Activated CD4-positive, alpha-beta T cell treated with anti-CD3 and anti-CD28 coated beads, Interleukin-2, amount 10 ng/mL, durations not matched to agents 7 days and 5 days (primary cell): ENCODE measurements around the gene WDR82. TPM values are rescaled to one million over a fixed set of nuclear protein-coding genes. Genes with fewer than 3 reads are reported as not detected.

Source experiments
- CTCF ChIA-PET: fragments of 350-600 bp; sonication (Branson Sonifier 250); formaldehyde crosslinking; loops from one replicate; lab custom pipeline; 2021; ENCODE audit warnings: antibody characterized with exemption; lab: Charles Lee
- POLR2A ChIA-PET: fragments of 350-600 bp; sonication (Branson Sonifier 250); formaldehyde crosslinking; loops from one replicate; lab custom pipeline; 2021; ENCODE audit warnings: antibody characterized with exemption; lab: Charles Lee
- DNase-seq: peaks from one replicate; pipeline ENCODE4 v3.0.0-alpha.2; 2020
- H3K27ac Mint-ChIP-seq: one replicate; pipeline ENCODE4 v1.8.0; 2021; ENCODE audit warnings: mild to moderate bottlenecking, moderate library complexity, mixed read lengths
- H3K27me3 Mint-ChIP-seq: one replicate; pipeline ENCODE4 v1.8.0; 2021; ENCODE audit warnings: mixed read lengths
- H3K36me3 Mint-ChIP-seq: one replicate; pipeline ENCODE4 v1.8.0; 2021; ENCODE audit warnings: low read depth, mixed read lengths
- H3K4me1 Mint-ChIP-seq: one replicate; pipeline ENCODE4 v1.8.0; 2021; ENCODE audit warnings: mixed read lengths
- H3K4me3 Mint-ChIP-seq: one replicate; pipeline ENCODE4 v1.8.0; 2021; ENCODE audit warnings: mild to moderate bottlenecking, moderate library complexity, mixed read lengths
- H3K9me3 Mint-ChIP-seq: one replicate; pipeline ENCODE4 v1.8.0; 2021; ENCODE audit warnings: mixed read lengths
- total RNA-seq, 2 experiments: library from RNA; stranded (reverse); gene quantifications; one replicate each; pipeline ENCODE4 v1.2.3, GENCODE V29; 2021

Gene WDR82
- total RNA-seq, 2 experiments from 2014 or later = 140 to 143 TPM

GRCh38 chr3:52317208-52318000 lies 39.0 kb upstream of the WDR82 start:
- no peaks in the 10 kb centered on the region for H3K27me3 Mint-ChIP-seq
- CTCF ChIA-PET = interaction anchor here (1.0 to 2.0 kb wide), 4 partner anchors 21 to 98 kb away, joined by 3 to 9 read pairs (median 3); no protein-coding TSS in a partner anchor
- H3K4me3 Mint-ChIP-seq = peak overlapping the region; percentile 39
- DNase-seq = peak; percentile 82
- POLR2A ChIA-PET = interaction anchor here (0.5 kb wide), 1 partner anchor 316 kb away, joined by 8 read pairs; no protein-coding TSS in a partner anchor
- peak overlapping the region; percentile 9 for H3K27ac Mint-ChIP-seq
- H3K4me1 Mint-ChIP-seq = peaks cover 17% of the 10 kb centered on the region
- H3K36me3 Mint-ChIP-seq = no peaks in the 10 kb centered on the region
- H3K9me3 Mint-ChIP-seq = no peaks in the 10 kb centered on the region

- CTCF ChIA-PET = interaction anchor here (1.0 to 1.4 kb wide), 3 partner anchors 21 to 96 kb away, joined by 3 read pairs; no protein-coding TSS in a partner anchor
- H3K36me3 Mint-ChIP-seq = no peaks in the 10 kb centered on the region
- POLR2A ChIA-PET = no interaction called here
- H3K4me1 Mint-ChIP-seq = peaks cover 17% of the 10 kb centered on the region
- no peak within 1 kb of the TSS for H3K27ac Mint-ChIP-seq
- no peak within 1 kb of the TSS for H3K4me3 Mint-ChIP-seq
- no peak for DNase-seq
- H3K27me3 Mint-ChIP-seq = no peaks in the 10 kb centered on the region
- no peaks in the 10 kb centered on the region for H3K9me3 Mint-ChIP-seq
Measured at GRCh38 chr3:52315977-52316764, 37.7 kb upstream of the WDR82 start, which contains the start of gene DNAH1. Gene DNAH1, plus strand, starts transcription at chr3:52316319. Its CDS starts 6,124 bp downstream, at chr3:52322443.

DNA sequence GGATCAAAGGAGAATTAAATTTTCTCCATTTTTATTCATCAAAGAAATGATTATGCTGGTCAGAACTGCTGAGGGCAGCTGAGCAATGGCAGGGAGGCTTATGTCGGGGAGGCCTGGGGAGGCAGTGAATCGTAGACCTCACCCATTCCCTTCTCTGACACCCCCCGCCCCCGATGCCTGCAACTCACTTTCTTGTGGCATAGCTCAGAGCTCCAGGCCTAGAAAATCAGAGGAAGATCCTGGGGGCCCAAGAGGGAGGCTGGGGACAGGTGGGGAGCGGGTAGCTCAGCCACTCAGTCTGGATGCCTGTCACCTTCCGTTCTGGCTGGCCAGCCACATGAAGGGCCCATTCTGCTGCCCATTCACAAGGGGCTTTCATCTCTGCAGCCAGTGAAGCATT lies 36.6 kb upstream of the WDR82 start:
- Mint-ChIP-seq H3K4me3 (no peak overlapping the region), H3K27ac (no peak overlapping the region), H3K27me3 (no peaks in the 10 kb centered on the region), H3K9me3 (no peaks in the 10 kb centered on the region), H3K36me3 (no peaks in the 10 kb centered on the region), H3K4me1 (peaks cover 17% of the 10 kb centered on the region)
- POLR2A ChIA-PET = interaction anchor here (0.5 to 0.6 kb wide), 2 partner anchors 14 to 18 kb away, joined by 3 to 6 read pairs; no protein-coding TSS in a partner anchor
- no peak for DNase-seq
- CTCF ChIA-PET = interaction anchor here (0.6 to 1.3 kb wide), 5 partner anchors 17 to 189 kb away, joined by 3 read pairs; no protein-coding TSS in a partner anchor

GRCh38 chr3:52314489-52314888 lies 36.0 kb upstream of the WDR82 start:
- ChIA-PET POLR2A (no interaction called here), CTCF (interaction anchor here (0.7 to 1.3 kb wide), 3 partner anchors 16 to 25 kb away, joined by 3 read pairs; no protein-coding TSS in a partner anchor)
- H3K36me3 Mint-ChIP-seq = no peaks in the 10 kb centered on the region
- no peak overlapping the region for H3K27ac Mint-ChIP-seq
- H3K27me3 Mint-ChIP-seq = no peaks in the 10 kb centered on the region
- DNase-seq = no peak
- H3K9me3 Mint-ChIP-seq = no peaks in the 10 kb centered on the region
- peaks cover 19% of the 10 kb centered on the region for H3K4me1 Mint-ChIP-seq
- no peak overlapping the region for H3K4me3 Mint-ChIP-seq

DNA sequence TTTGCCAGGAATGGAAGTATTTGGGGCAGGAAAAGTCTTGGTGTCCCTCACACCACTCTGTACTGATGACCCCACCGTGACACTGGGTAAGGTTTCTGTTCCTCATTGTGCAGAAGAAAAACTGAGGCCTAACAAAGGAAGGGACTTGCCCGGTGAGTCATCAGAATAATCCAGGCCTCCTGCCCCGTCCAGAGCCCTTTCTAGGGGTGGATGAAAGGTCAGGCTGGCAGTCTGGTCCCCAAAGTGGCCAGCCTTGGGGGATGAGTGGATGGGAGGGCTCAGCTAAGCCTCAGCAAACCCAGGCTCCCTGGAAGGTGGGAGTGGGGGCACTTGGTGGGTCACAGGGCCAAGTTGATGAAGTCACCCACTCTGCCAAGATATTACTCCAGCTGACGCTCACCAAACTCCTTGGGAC lies 35.3 kb upstream of the WDR82 start:
- Mint-ChIP-seq H3K36me3 (no peaks in the 10 kb centered on the region), H3K27me3 (no peaks in the 10 kb centered on the region), H3K27ac (no peak overlapping the region), H3K9me3 (no peaks in the 10 kb centered on the region), H3K4me3 (no peak overlapping the region), H3K4me1 (peaks cover 19% of the 10 kb centered on the region)
- POLR2A ChIA-PET = no interaction called here
- no peak for DNase-seq
- CTCF ChIA-PET = interaction anchor here (0.9 to 1.3 kb wide), 3 partner anchors 14 to 26 kb away, joined by 3 read pairs; no protein-coding TSS in a partner anchor

GRCh38 chr3:52313188-52313773 lies 34.8 kb upstream of the WDR82 start:
- peaks cover 17% of the 10 kb centered on the region for H3K4me1 Mint-ChIP-seq

GRCh38 chr3:52311576-52312119 lies 33.2 kb upstream of the WDR82 start:
- POLR2A ChIA-PET = no interaction called here
- Mint-ChIP-seq H3K27me3 (no peaks in the 10 kb centered on the region), H3K4me3 (no peak overlapping the region), H3K4me1 (peaks cover 12% of the 10 kb centered on the region), H3K27ac (no peak overlapping the region), H3K36me3 (no peaks in the 10 kb centered on the region), H3K9me3 (no peaks in the 10 kb centered on the region)
- no peak for DNase-seq
- CTCF ChIA-PET = interaction anchor here (0.6 kb wide), 1 partner anchor 18 kb away, joined by 4 read pairs; no protein-coding TSS in a partner anchor

More at GRCh38 chr3:52313188-52313773, 34.8 kb upstream of the WDR82 start:
- Mint-ChIP-seq H3K4me3 (no peak overlapping the region), H3K36me3 (no peaks in the 10 kb centered on the region), H3K27ac (no peak overlapping the region), H3K27me3 (no peaks in the 10 kb centered on the region), H3K9me3 (no peaks in the 10 kb centered on the region)
- POLR2A ChIA-PET = no interaction called here
- CTCF ChIA-PET = interaction anchor here (0.9 to 1.3 kb wide), 2 partner anchors 14 to 26 kb away, joined by 3 read pairs; no protein-coding TSS in a partner anchor
- DNase-seq = no peak

GRCh38 chr3:52310861-52311575 lies 32.6 kb upstream of the WDR82 start:
- CTCF ChIA-PET = no interaction called here
- no peak for DNase-seq

GRCh38 chr3:52308308-52308707 lies 29.9 kb upstream of the WDR82 start:
- Mint-ChIP-seq H3K27ac (no peak overlapping the region), H3K36me3 (no peaks in the 10 kb centered on the region), H3K27me3 (no peaks in the 10 kb centered on the region), H3K4me1 (peaks cover 10% of the 10 kb centered on the region), H3K9me3 (no peaks in the 10 kb centered on the region), H3K4me3 (no peak overlapping the region)
- no peak for DNase-seq
- ChIA-PET POLR2A (no interaction called here), CTCF (interaction anchor here (1.3 kb wide), 1 partner anchor 18 kb away, joined by 3 read pairs; no protein-coding TSS in a partner anchor)

More at GRCh38 chr3:52310861-52311575, 32.6 kb upstream of the WDR82 start:
- POLR2A ChIA-PET = no interaction called here
- no peaks in the 10 kb centered on the region for H3K27me3 Mint-ChIP-seq
- no peaks in the 10 kb centered on the region for H3K9me3 Mint-ChIP-seq
- H3K27ac Mint-ChIP-seq = no peak overlapping the region
- no peak overlapping the region for H3K4me3 Mint-ChIP-seq
- peaks cover 10% of the 10 kb centered on the region for H3K4me1 Mint-ChIP-seq
- H3K36me3 Mint-ChIP-seq = no peaks in the 10 kb centered on the region

- no peak overlapping the region for H3K4me3 Mint-ChIP-seq
- CTCF ChIA-PET = interaction anchor here (1.3 kb wide), 2 partner anchors 15 to 16 kb away, joined by 3 read pairs; no protein-coding TSS in a partner anchor
- no peaks in the 10 kb centered on the region for H3K27me3 Mint-ChIP-seq
- H3K36me3 Mint-ChIP-seq = no peaks in the 10 kb centered on the region
- DNase-seq = no peak
- POLR2A ChIA-PET = interaction anchor here (0.6 kb wide), 1 partner anchor 247 kb away, joined by 3 read pairs; no protein-coding TSS in a partner anchor
- no peak overlapping the region for H3K27ac Mint-ChIP-seq
- H3K4me1 Mint-ChIP-seq = peaks cover 8% of the 10 kb centered on the region
- H3K9me3 Mint-ChIP-seq = no peaks in the 10 kb centered on the region
Measured at GRCh38 chr3:52306978-52307377, 28.5 kb upstream of the WDR82 start.

GRCh38 chr3:52305926-52306325 lies 27.5 kb upstream of the WDR82 start:
- Mint-ChIP-seq H3K4me1 (peaks cover 8% of the 10 kb centered on the region), H3K9me3 (no peaks in the 10 kb centered on the region), H3K4me3 (no peak overlapping the region), H3K27me3 (no peaks in the 10 kb centered on the region), H3K36me3 (no peaks in the 10 kb centered on the region), H3K27ac (no peak overlapping the region)
- ChIA-PET CTCF (interaction anchor here (0.5 kb wide), 1 partner anchor 33 kb away, joined by 4 read pairs; no protein-coding TSS in a partner anchor), POLR2A (no interaction called here)
- no peak for DNase-seq
